HEK293T (cell line): ENCODE results near the gene DNAJC5.
"Not testable (repeated sequence)": the region's sequence is repeated elsewhere in the genome, so short reads cannot be mapped to it uniquely, and the experiment has no call there.

Experiments used
- CTCF ChIA-PET: fragments of 350-600 bp; formaldehyde crosslinking; extraction: SDS; loops from one replicate; lab custom pipeline; 2021; ENCODE audit warnings: antibody characterized with exemption, inconsistent platforms; lab: Yijun Ruan, JAX
- POLR2A ChIA-PET: fragments of 350-600 bp; formaldehyde crosslinking; extraction: SDS; loops from one replicate; lab custom pipeline; 2020; ENCODE audit warnings: antibody characterized with exemption, inconsistent platforms; lab: Yijun Ruan, JAX
- DNase-seq: peaks from one replicate; pipeline ENCODE4 v3.0.0; 2012; ENCODE audit warnings: mixed read lengths; ENCODE audit errors: extremely low spot score
- ARNT ChIP-seq: fragments of 450-650 bp; IDR thresholded peaks from 2 replicates; pipeline ENCODE4 v1.6.1; 2017; ENCODE audit warnings: mild to moderate bottlenecking
- BHLHE40 ChIP-seq: fragments of 450-650 bp; IDR thresholded peaks from 2 replicates; pipeline ENCODE4 v1.6.1; 2016; ENCODE audit warnings: mild to moderate bottlenecking, moderate library complexity, borderline replicate concordance
- CTBP1 ChIP-seq: fragments of 450-650 bp; IDR thresholded peaks from 2 replicates; pipeline ENCODE4 v1.6.1; 2016; ENCODE audit warnings: borderline replicate concordance
- ELF4 ChIP-seq: fragments of 450-650 bp; IDR thresholded peaks from 2 replicates; pipeline ENCODE4 v1.6.1; 2017; ENCODE audit warnings: antibody characterized with exemption
- FOXA1 ChIP-seq: fragments of 450-650 bp; IDR thresholded peaks from 2 replicates; pipeline ENCODE4 v1.6.1; 2016; ENCODE audit warnings: mild to moderate bottlenecking
- FOXK2 ChIP-seq: fragments of 450-650 bp; IDR thresholded peaks from 2 replicates; pipeline ENCODE4 v1.6.1; 2016; ENCODE audit warnings: mild to moderate bottlenecking
- FOXM1 ChIP-seq: fragments of 450-650 bp; IDR thresholded peaks from 2 replicates; pipeline ENCODE4 v1.6.1; 2017; ENCODE audit warnings: mild to moderate bottlenecking, borderline replicate concordance
- HDGF ChIP-seq: fragments of 450-650 bp; IDR thresholded peaks from 2 replicates; pipeline ENCODE4 v1.6.1; 2017; ENCODE audit warnings: antibody characterized with exemption, borderline replicate concordance
- L3MBTL2 ChIP-seq: fragments of 450-650 bp; conservative IDR thresholded peaks from 2 replicates; pipeline ENCODE4 v1.6.1; 2016; ENCODE audit warnings: mild to moderate bottlenecking
- LEF1 ChIP-seq: fragments of 450-650 bp; IDR thresholded peaks from 2 replicates; pipeline ENCODE4 v1.6.1; 2017; ENCODE audit warnings: mild to moderate bottlenecking, borderline replicate concordance
- NFRKB ChIP-seq: fragments of 450-650 bp; IDR thresholded peaks from 2 replicates; pipeline ENCODE4 v1.6.1; 2016; ENCODE audit warnings: mild to moderate bottlenecking, moderate library complexity
- PKNOX1 ChIP-seq: fragments of 450-650 bp; IDR thresholded peaks from 2 replicates; pipeline ENCODE4 v1.6.1; 2016
- SP1 ChIP-seq: fragments of 450-650 bp; IDR thresholded peaks from 2 replicates; pipeline ENCODE4 v1.6.1; 2017
- SUZ12 ChIP-seq: fragments of 450-650 bp; IDR thresholded peaks from 2 replicates; pipeline ENCODE4 v1.6.1; 2016; ENCODE audit warnings: mild to moderate bottlenecking
- TARDBP ChIP-seq: fragments of 450-650 bp; IDR thresholded peaks from 2 replicates; pipeline ENCODE4 v1.6.1; 2016
- ZNF384 ChIP-seq: fragments of 450-650 bp; IDR thresholded peaks from 2 replicates; pipeline ENCODE4 v1.6.1; 2016

The DNAJC5 gene

GRCh38 chr20:63848003-63848911 is 46.7 kb upstream of the DNAJC5 start:
- DNase-seq = no peak
- ChIA-PET CTCF (no interaction called here), POLR2A (interaction anchor here (1.1 to 1.4 kb wide), 2 partner anchors 15 to 17 kb away, joined by 3 to 6 read pairs; partner anchors contain the start of gene TPD52L2)
- TF ChIP-seq BHLHE40 = no peak

GRCh38 chr20:63850689-63851547 is 44.0 kb upstream of the DNAJC5 start:
- CTCF ChIA-PET = no interaction called here
- POLR2A ChIA-PET = interaction anchor here (1.2 kb wide), 1 partner anchor 14 kb away, joined by 3 read pairs; the partner anchor contains the start of gene TPD52L2
- TF ChIP-seq HDGF = no peak
- TF ChIP-seq BHLHE40 = no peak
- no peak for TF ChIP-seq CTBP1
- no peak for TF ChIP-seq TARDBP
- no peak for TF ChIP-seq ARNT
- TF ChIP-seq NFRKB = no peak
- no peak for TF ChIP-seq SP1
- no peak for TF ChIP-seq FOXM1
- TF ChIP-seq PKNOX1 = no peak
- no peak for TF ChIP-seq LEF1
- TF ChIP-seq FOXA1 = no peak
- no peak for TF ChIP-seq ZNF384
- TF ChIP-seq SUZ12 = no peak
- no peak for TF ChIP-seq L3MBTL2
- no peak for TF ChIP-seq ELF4
- TF ChIP-seq FOXK2 = no peak
- DNase-seq = no peak

- DNase-seq, CTCF ChIA-PET: not testable (repeated sequence)
- POLR2A ChIA-PET = interaction anchor here (1.2 kb wide), 1 partner anchor 14 kb away, joined by 3 read pairs; the partner anchor contains the start of gene TPD52L2
Observed at GRCh38 chr20:63851548-63851943, 43.4 kb upstream of the DNAJC5 start.

GRCh38 chr20:63853733-63854068 is 41.2 kb upstream of the DNAJC5 start:
- CTCF ChIA-PET = interaction anchor here (0.6 to 0.7 kb wide), 2 partner anchors 13 to 89 kb away, joined by 5 to 8 read pairs; no protein-coding TSS in a partner anchor
- DNase-seq, POLR2A ChIA-PET: not testable (repeated sequence)

DNA sequence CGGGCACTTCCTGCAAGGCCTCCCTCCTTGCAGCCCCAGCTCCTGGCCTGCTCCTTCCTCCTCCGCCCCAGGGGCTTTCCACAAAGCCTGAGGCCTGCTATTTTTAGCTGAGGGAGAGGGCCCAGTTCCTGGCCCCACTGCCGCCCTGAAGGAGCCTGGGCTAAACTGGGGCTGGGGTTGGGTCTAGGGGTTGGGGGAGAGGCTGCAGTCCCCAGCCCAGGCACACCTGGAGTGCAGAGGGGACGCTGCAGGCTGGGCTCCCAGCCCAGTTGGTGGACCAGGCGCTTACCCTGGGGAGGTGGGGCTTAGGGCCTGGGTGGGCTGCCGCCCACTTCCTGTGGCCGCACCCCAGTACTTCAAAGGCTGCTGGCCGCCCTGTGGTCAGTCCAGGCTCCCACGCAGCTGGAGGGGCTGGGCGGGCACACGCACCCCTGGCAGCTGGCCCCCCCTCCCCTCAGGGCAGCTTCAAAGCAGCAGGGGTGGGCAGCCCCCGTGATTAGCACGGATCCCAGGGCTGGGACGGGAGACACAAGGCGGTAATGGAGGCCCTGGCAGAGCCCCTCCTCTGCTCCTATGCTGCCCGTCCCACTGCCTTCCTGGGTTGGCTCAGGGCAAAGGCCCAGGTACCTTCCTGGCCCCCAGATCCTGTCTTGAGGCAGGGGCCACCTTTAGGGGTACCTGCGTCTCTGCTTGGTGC is 40.7 kb upstream of the DNAJC5 start:
- no peak for DNase-seq
- TF ChIP-seq FOXM1 (no peak), ELF4 (no peak), LEF1 (no peak), PKNOX1 (no peak), ZNF384 (no peak), SP1 (no peak), FOXA1 (no peak), ARNT (no peak), L3MBTL2 (no peak), TARDBP (no peak), SUZ12 (no peak), CTBP1 (no peak)
- ChIA-PET POLR2A (no interaction called here), CTCF (no interaction called here)

DNA sequence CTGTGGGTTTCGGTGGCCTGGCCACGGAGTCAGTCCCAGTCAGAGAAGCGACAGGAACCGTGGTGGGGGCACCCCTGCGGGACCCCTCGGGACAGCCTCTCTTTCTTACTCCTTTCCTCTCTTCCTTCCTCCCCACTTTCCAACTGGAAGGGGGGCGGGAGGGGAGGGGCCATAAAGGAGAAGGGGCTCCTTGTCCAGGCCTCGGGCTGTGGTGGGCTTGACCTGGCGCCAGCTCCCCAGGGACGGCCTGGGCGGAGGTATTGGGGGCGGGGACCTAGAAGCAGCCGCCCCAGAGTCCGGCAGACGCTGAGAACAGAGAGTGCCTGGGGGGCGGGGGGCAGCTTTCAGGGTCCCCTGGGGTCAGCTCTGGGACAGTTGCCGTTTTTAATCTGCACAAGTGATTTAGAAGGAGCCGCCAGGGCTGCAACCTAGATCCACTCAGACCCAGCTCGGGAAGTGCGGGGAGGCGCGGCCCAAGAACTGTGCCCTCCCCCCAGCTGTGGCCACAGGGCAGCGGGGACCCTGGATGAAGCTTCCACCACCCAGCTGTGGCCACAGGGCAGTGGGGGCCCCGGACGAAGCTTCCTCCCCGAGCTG is 40.1 kb upstream of the DNAJC5 start:
- CTCF ChIA-PET = no interaction called here
- DNase-seq = no peak

More for the DNA sequence above, 40.1 kb upstream of the DNAJC5 start:
- POLR2A ChIA-PET = interaction anchor here (0.9 kb wide), 1 partner anchor 10 kb away, joined by 9 read pairs; the partner anchor contains the start of gene TPD52L2
- TF ChIP-seq HDGF = no peak
- TF ChIP-seq L3MBTL2 = no peak
- no peak for TF ChIP-seq ARNT
- no peak for TF ChIP-seq CTBP1
- no peak for TF ChIP-seq PKNOX1
- no peak for TF ChIP-seq FOXA1
- TF ChIP-seq FOXM1 = no peak
- no peak for TF ChIP-seq BHLHE40
- no peak for TF ChIP-seq FOXK2
- TF ChIP-seq ZNF384 = no peak
- TF ChIP-seq LEF1 = no peak
- TF ChIP-seq TARDBP = no peak
- TF ChIP-seq ELF4 = no peak
